ENCODE data around the gene ISX. TPM values are rescaled to one million over a fixed set of nuclear protein-coding genes. Genes with fewer than 3 reads are reported as not detected.

Gene ISX
- total RNA-seq, 1 donor from 2014 or later: not detected

DNA sequence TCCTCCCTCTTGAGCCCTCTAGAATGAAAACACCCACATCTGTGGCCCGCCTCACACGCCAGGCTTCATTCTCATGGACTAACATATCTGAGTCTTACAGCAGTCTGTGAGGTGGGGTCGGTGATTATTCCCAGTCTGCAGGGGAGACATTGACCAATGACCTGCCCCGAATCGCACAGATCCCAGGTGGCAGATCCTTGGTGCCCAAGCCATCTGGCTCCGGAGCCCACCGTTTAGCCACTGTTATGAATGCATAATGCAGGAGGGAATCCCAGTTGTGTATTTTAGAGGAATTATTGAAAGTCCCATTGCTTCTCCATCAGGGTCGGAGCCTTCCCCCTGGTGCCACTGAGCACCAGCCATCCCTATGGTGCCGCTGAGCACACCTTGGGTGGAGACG, 47.4 kb downstream of the ISX start:
- TF ChIP-seq, protein P1, sequence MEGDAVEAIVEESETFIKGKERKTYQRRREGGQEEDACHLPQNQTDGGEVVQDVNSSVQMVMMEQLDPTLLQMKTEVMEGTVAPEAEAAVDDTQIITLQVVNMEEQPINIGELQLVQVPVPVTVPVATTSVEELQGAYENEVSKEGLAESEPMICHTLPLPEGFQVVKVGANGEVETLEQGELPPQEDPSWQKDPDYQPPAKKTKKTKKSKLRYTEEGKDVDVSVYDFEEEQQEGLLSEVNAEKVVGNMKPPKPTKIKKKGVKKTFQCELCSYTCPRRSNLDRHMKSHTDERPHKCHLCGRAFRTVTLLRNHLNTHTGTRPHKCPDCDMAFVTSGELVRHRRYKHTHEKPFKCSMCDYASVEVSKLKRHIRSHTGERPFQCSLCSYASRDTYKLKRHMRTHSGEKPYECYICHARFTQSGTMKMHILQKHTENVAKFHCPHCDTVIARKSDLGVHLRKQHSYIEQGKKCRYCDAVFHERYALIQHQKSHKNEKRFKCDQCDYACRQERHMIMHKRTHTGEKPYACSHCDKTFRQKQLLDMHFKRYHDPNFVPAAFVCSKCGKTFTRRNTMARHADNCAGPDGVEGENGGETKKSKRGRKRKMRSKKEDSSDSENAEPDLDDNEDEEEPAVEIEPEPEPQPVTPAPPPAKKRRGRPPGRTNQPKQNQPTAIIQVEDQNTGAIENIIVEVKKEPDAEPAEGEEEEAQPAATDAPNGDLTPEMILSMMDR (IDR thresholded peaks at IDR 0.05): no peak
- DNase-seq (no peak), ATAC-seq (no peak)
- intact Hi-C loops (cut with DNase I): no loop called here
- no peaks in the 10 kb centered on the region for H3K36me3 ChIP-seq
- H3K4me1 ChIP-seq: no peaks in the 10 kb centered on the region
- H3K9me3 ChIP-seq: no peaks in the 10 kb centered on the region
- peaks cover 8% of the 10 kb centered on the region for H3K27me3 ChIP-seq
- no peak overlapping the region for H3K4me3 ChIP-seq
- no peak overlapping the region for H3K27ac ChIP-seq

DNA sequence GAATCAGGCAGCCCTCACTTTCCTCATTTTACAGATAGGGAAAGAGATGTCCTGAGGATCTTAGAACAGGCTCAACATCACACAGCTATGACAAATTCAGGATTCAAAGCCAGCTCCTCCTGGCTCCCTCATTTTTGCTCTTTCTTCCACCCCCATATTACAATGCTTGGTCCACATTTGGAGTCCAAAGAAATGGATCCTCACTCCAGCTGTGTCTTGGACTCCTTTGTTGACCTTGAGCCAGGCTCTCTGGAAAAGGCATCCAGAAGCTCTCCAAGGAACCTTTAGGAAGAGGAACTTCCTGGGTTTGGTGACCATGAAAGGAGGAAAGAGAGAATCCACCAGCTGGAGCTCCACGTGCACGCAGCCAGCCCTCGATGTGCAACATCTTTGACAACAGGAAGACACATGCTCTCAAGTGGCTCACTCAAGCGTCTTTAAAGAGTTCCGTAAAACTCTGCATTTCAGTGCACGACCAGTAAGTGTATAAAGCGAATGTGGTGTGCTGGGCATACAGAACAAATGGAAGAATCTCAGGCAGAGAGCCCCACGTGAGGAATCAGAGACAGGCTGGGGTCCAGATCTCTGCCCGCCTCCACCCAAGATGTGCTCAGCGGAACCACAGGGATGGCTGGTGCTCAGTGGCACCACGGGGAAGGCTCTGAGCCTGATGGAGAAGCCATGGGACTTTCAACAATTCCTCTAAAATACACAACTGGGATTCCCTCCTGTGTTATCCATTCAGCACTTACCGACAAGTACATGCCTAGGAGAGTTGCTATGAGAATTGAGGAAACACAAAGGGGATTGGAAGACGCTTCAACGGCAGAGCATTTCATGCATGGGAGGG, 48.4 kb downstream of the ISX start:
- TF ChIP-seq, protein P1 (IDR thresholded peaks at IDR 0.05): no peak
- Histone ChIP-seq H3K4me3 (no peak overlapping the region), H3K9me3 (no peaks in the 10 kb centered on the region), H3K27ac (no peak overlapping the region), H3K4me1 (no peaks in the 10 kb centered on the region), H3K27me3 (peaks cover 8% of the 10 kb centered on the region), H3K36me3 (no peaks in the 10 kb centered on the region)
- intact Hi-C loops (cut with DNase I): no loop called here
- ATAC-seq (no peak), DNase-seq (no peak)

DNA sequence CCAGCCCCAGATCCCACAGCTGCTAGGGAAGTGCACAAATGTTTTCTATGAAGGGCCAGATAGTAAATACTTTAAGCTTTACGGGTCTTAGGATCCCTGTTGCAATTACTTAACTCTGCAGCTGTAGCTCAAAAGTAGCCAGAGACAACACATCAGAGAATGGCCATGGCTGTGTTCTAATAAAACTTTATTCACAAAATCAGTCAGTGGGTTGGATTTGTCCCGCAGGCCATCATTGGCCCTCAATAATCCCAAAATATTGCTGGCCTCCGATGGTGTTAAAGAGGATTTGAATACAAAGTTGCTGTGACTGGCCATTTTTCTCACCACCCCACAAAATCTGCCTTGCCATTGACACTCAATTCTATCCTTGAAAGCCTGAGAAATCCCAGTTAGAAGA, 49.6 kb downstream of the ISX start:
- no peak overlapping the region for H3K4me3 ChIP-seq
- no peaks in the 10 kb centered on the region for H3K36me3 ChIP-seq
- intact Hi-C loops (cut with DNase I): no loop called here
- peaks cover 5% of the 10 kb centered on the region for H3K27me3 ChIP-seq
- DNase-seq (no peak), ATAC-seq (no peak)
- H3K9me3 ChIP-seq: no peaks in the 10 kb centered on the region
- TF ChIP-seq, protein P1 (IDR thresholded peaks at IDR 0.05): no peak
- H3K4me1 ChIP-seq: no peaks in the 10 kb centered on the region
- H3K27ac ChIP-seq: no peak overlapping the region

DNA sequence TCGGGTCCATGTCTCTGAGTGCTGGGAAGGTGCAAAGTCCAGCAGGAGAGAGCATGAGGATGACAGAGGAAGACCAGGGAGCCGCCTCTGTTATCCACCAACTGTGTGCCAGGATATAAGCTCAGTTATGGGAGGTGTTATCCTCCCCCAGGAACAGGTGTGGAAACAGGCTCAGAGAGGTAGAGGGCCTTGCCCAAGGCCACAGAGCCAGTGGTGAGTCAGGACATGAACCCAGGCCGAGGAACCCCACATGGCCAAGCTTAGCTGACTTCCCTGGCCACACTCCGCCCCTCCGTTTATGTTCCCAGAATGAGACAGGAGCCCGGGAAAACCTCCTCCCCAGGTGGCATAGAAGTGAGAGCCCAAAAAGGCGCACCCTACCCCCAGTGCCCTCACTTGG, 50.3 kb downstream of the ISX start:
- Histone ChIP-seq H3K27me3 (peaks cover 5% of the 10 kb centered on the region), H3K4me1 (no peaks in the 10 kb centered on the region), H3K27ac (no peak overlapping the region), H3K9me3 (no peaks in the 10 kb centered on the region), H3K36me3 (no peaks in the 10 kb centered on the region), H3K4me3 (no peak overlapping the region)
- TF ChIP-seq, protein P1 (IDR thresholded peaks at IDR 0.05): no peak
- DNase-seq (no peak), ATAC-seq (no peak)
- intact Hi-C loops (cut with DNase I): no loop called here

DNA sequence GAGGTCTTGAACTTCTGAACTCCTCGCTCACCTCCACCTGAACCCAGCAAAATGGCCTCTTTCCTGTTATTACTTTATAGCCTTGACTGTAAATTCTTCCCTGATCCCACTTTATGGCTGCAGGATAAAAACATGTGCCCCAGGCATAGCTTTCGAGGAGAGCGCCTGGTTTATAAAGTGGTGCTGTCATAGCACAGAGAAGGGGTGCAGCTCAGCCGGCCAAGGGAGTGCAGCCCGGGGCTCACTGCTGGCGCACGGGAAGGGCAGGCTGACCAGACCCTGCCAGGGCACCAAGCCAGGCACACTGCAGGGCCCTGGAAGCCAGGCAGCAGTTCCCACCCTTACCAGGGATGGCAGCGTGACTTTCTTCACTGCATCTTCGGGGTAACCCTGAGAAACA, 50.9 kb downstream of the ISX start:
- Histone ChIP-seq H3K27me3 (peaks cover 5% of the 10 kb centered on the region), H3K36me3 (no peaks in the 10 kb centered on the region), H3K4me3 (no peak overlapping the region), H3K27ac (no peak overlapping the region), H3K9me3 (no peaks in the 10 kb centered on the region), H3K4me1 (no peaks in the 10 kb centered on the region)
- DNase-seq (no peak), ATAC-seq (no peak)
- TF ChIP-seq, protein P1 (IDR thresholded peaks at IDR 0.05): no peak
- intact Hi-C loops (cut with DNase I): no loop called here
